DND-41 (cell line): ENCODE data around the gene SMPD2.

Experiments
- ATAC-seq: fragments of 200-7000 bp; cut with Tn5 transposase; 3 replicates; pipeline ENCODE4 v1.9.1; 2021; ENCODE audit warnings: low read depth; ENCODE audit not compliant: insufficient read depth
- DNase-seq: peaks from one replicate; pipeline ENCODE4 v3.0.0-alpha.2; 2020
- H2AFZ ChIP-seq: 2 replicates; pipeline ENCODE4 v1.6.0; 2012; ENCODE audit warnings: low read depth, low read length
- H3K27ac ChIP-seq: 2 replicates; pipeline ENCODE4 v1.5.1; 2012; ENCODE audit warnings: low read length, inconsistent platforms
- H3K27me3 ChIP-seq: fragments of 200-600 bp; sonication (generic); 2 replicates; pipeline ENCODE4 v1.6.0; 2012; ENCODE audit warnings: low read length, mild to moderate bottlenecking, inconsistent platforms; ENCODE audit not compliant: insufficient read depth, poor library complexity
- H3K36me3 ChIP-seq: 2 replicates; pipeline ENCODE4 v1.5.1; 2012; ENCODE audit warnings: low read length, inconsistent platforms; ENCODE audit not compliant: insufficient read depth
- H3K4me1 ChIP-seq: 2 replicates; pipeline ENCODE4 v1.5.1; 2012; ENCODE audit warnings: mild to moderate bottlenecking, low read length; ENCODE audit not compliant: insufficient read depth
- H3K4me2 ChIP-seq: 2 replicates; pipeline ENCODE4 v1.6.0; 2012; ENCODE audit warnings: mild to moderate bottlenecking, moderate library complexity, low read length, inconsistent platforms; ENCODE audit not compliant: insufficient read depth
- H3K4me3 ChIP-seq, 2 experiments: fragments of 200-600 bp in 1 of 2; shearing (Covaris generic) in 1 of 2; 2 replicates each; pipeline ENCODE4 v1.5.1; 2012 to 2016; ENCODE audit warnings: inconsistent platforms in 2 of 2, low read length in 2 of 2, mild to moderate bottlenecking in 2 of 2, low read depth in 1 of 2, moderate library complexity in 1 of 2
- H3K79me2 ChIP-seq: 2 replicates; pipeline ENCODE4 v1.6.0; 2012; ENCODE audit warnings: low read length, inconsistent platforms; ENCODE audit not compliant: insufficient read depth
- H3K9ac ChIP-seq: 2 replicates; pipeline ENCODE4 v1.6.0; 2012; ENCODE audit warnings: low read depth, mild to moderate bottlenecking, inconsistent platforms, low read length, moderate library complexity
- H3K9me3 ChIP-seq: 2 replicates; pipeline ENCODE4 v1.5.1; 2012; ENCODE audit warnings: low read length, moderate library complexity, mild to moderate bottlenecking, inconsistent platforms; ENCODE audit not compliant: insufficient read depth, severe bottlenecking
- H4K20me1 ChIP-seq: 2 replicates; pipeline ENCODE4 v1.6.0; 2012; ENCODE audit warnings: low read length; ENCODE audit not compliant: insufficient read depth
- CTCF ChIP-seq: IDR thresholded peaks from 2 replicates; pipeline ENCODE4 v1.5.1; 2012; ENCODE audit warnings: borderline replicate concordance, low read length, moderate library complexity, mild to moderate bottlenecking; ENCODE audit not compliant: poor library complexity, severe bottlenecking; ENCODE audit errors: extremely low read depth
- EZH2 ChIP-seq: IDR thresholded peaks from 3 replicates; pipeline ENCODE4 v1.6.1; 2012; ENCODE audit warnings: borderline replicate concordance, low read depth, mild to moderate bottlenecking, moderate library complexity, low read length, inconsistent platforms; ENCODE audit not compliant: severe bottlenecking

Gene SMPD2

GRCh38 chr6:109448615-109449014 lies 8.1 kb downstream of the SMPD2 start:
- no peak for DNase-seq
- peaks cover 63% of the 10 kb centered on the region for H3K36me3 ChIP-seq
- H4K20me1 ChIP-seq, result peaks cover 14% of the 10 kb centered on the region
- H3K4me3 ChIP-seq, result no peak overlapping the region
- H3K9me3 ChIP-seq, result no peaks in the 10 kb centered on the region
- peaks cover 16% of the 10 kb centered on the region for H3K4me1 ChIP-seq
- no peak overlapping the region for H3K9ac ChIP-seq
- H3K27ac ChIP-seq, result peak overlapping the region; percentile 28; the same call in 1 of the 2 replicates
- no peaks in the 10 kb centered on the region for H3K27me3 ChIP-seq
- ATAC-seq, result no peak
- no peak overlapping the region for H2AFZ ChIP-seq
- TF ChIP-seq EZH2, result no peak
- no peak for TF ChIP-seq CTCF
- no peak overlapping the region for H3K4me2 ChIP-seq
- 0 out of 2 replicates have a peak, but pooled peaks cover 2% of the 10 kb centered on the region for H3K79me2 ChIP-seq

GRCh38 chr6:109449064-109449794 lies 8.7 kb downstream of the SMPD2 start:
- no peak overlapping the region for H3K4me3 ChIP-seq
- 0 out of 2 replicates have a peak, but pooled peaks cover 2% of the 10 kb centered on the region for H3K79me2 ChIP-seq
- no peaks in the 10 kb centered on the region for H3K27me3 ChIP-seq
- ATAC-seq, result no peak
- H3K4me1 ChIP-seq, result peaks cover 22% of the 10 kb centered on the region
- no peak for TF ChIP-seq EZH2
- TF ChIP-seq CTCF, result no peak
- peaks cover 20% of the 10 kb centered on the region for H4K20me1 ChIP-seq
- H3K9me3 ChIP-seq, result no peaks in the 10 kb centered on the region
- DNase-seq, result no peak
- no peak overlapping the region for H3K27ac ChIP-seq
- H3K36me3 ChIP-seq, result peaks cover 61% of the 10 kb centered on the region
- H3K4me2 ChIP-seq, result no peak overlapping the region
- H3K9ac ChIP-seq, result no peak overlapping the region
- no peak overlapping the region for H2AFZ ChIP-seq

- H3K9me3 ChIP-seq, result no peaks in the 10 kb centered on the region
- H3K79me2 ChIP-seq, result 0 out of 2 replicates have a peak, but pooled peaks cover 2% of the 10 kb centered on the region
- TF ChIP-seq CTCF (no peak), EZH2 (no peak)
- H3K27ac ChIP-seq, result no peak overlapping the region
- no peaks in the 10 kb centered on the region for H3K27me3 ChIP-seq
- H3K4me2 ChIP-seq, result no peak overlapping the region
- H3K36me3 ChIP-seq, result peaks cover 52% of the 10 kb centered on the region
- H3K4me3 ChIP-seq, result no peak overlapping the region
- H2AFZ ChIP-seq, result no peak overlapping the region
- DNase-seq, result peak; percentile 50
- no peak overlapping the region for H3K9ac ChIP-seq
- 0 out of 3 replicates have a peak, but pooled peaks have one; percentile 10 for ATAC-seq
- H4K20me1 ChIP-seq, result peaks cover 19% of the 10 kb centered on the region
- H3K4me1 ChIP-seq, result peaks cover 29% of the 10 kb centered on the region
Observed at GRCh38 chr6:109449795-109450673, 9.5 kb downstream of the SMPD2 start.
